Stomach smooth muscle (tissue), 2 donors: ENCODE results near the gene AGPAT2.
A peak's percentile ranks its signal among the peaks of the same experiment; 100 is the strongest.

Experiments used
- H3K27ac ChIP-seq: one replicate; pipeline ENCODE4 v1.7.0; 2013; ENCODE audit warnings: mild to moderate bottlenecking, low read length, inconsistent platforms
- H3K27me3 ChIP-seq, 2 donors: one replicate each; pipeline ENCODE4 v1.7.0; 2013; ENCODE audit warnings: low read length in 2 of 2; ENCODE audit not compliant: insufficient read depth in 2 of 2, control insufficient read depth in 1 of 2
- H3K36me3 ChIP-seq, 2 donors: one replicate each; pipeline ENCODE4 v1.7.0; 2013; ENCODE audit warnings: low read length in 2 of 2; ENCODE audit not compliant: control insufficient read depth in 2 of 2, insufficient read depth in 2 of 2
- H3K4me1 ChIP-seq: one replicate; pipeline ENCODE4 v1.7.0; 2013; ENCODE audit warnings: low read length; ENCODE audit not compliant: control insufficient read depth, insufficient read depth
- H3K4me3 ChIP-seq, 2 donors: one replicate each; pipeline ENCODE4 v1.7.0; 2013; ENCODE audit warnings: low read length in 2 of 2
- H3K9ac ChIP-seq, 2 donors: one replicate each; pipeline ENCODE4 v1.7.0; 2013; ENCODE audit warnings: low read length in 2 of 2, mild to moderate bottlenecking in 1 of 2
- H3K9me3 ChIP-seq, 2 donors: one replicate each; pipeline ENCODE4 v1.7.0; 2013; ENCODE audit warnings: low read length in 2 of 2; ENCODE audit not compliant: control insufficient read depth in 2 of 2
- donor health status: healthy.
- donor health status: Pancreatic carcinoma.

Gene AGPAT2

DNA sequence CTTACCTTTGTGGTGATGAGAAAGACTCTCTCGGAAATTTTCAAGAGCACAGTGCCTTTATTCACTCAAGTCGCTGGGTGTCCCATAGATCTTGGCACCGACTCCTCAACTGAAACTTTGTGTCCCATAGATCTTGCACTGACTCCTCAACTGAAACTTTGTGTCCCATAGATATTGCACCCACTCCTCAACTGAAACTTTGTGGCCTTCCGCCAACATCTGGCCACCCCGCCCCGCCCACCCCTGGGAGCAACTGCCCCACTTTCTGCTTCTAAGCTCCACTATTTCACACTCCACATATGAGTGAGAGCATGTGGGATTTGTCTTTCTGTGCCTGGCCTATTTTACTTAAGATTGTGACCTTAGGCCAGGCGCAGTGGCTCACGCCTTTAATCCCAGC, 37.2 kb downstream of the AGPAT2 start:
- Histone ChIP-seq H3K9ac (no peak overlapping the region), H3K27me3 (peaks cover 7 to 18% of the 10 kb centered on the region in 2 donors), H3K9me3 (no peaks in the 10 kb centered on the region), H3K36me3 (no peaks in the 10 kb centered on the region), H3K4me3 (no peak overlapping the region), H3K4me1 (peaks cover 8% of the 10 kb centered on the region), H3K27ac (no peak overlapping the region)

DNA sequence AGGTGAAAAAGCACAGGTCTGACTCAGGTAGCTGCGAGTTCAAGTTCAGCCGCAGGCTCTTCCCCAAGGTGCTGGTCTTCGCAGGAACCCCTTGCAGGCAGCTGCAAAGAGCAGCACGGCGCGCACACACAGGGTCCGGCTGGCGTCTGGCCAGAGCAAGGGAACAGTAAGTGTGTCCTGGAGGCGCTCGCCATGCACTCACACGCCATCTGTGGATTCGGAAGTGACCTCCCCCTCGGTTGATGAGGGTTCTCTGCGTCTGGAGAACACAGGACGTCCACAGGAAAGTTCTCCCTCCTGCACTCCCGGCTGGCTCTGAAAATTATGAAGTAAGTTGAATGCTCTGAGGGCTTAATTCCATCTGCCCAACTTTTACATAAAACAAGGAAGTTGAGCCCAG, 38.5 kb downstream of the AGPAT2 start:
- no peaks in the 10 kb centered on the region for H3K36me3 ChIP-seq
- peaks cover 6% of the 10 kb centered on the region for H3K4me1 ChIP-seq
- H3K4me3 ChIP-seq: no peak overlapping the region
- no peak overlapping the region for H3K9ac ChIP-seq
- peaks cover 20 to 30% of the 10 kb centered on the region in 2 donors for H3K27me3 ChIP-seq
- no peak overlapping the region for H3K27ac ChIP-seq
- H3K9me3 ChIP-seq: no peaks in the 10 kb centered on the region

DNA sequence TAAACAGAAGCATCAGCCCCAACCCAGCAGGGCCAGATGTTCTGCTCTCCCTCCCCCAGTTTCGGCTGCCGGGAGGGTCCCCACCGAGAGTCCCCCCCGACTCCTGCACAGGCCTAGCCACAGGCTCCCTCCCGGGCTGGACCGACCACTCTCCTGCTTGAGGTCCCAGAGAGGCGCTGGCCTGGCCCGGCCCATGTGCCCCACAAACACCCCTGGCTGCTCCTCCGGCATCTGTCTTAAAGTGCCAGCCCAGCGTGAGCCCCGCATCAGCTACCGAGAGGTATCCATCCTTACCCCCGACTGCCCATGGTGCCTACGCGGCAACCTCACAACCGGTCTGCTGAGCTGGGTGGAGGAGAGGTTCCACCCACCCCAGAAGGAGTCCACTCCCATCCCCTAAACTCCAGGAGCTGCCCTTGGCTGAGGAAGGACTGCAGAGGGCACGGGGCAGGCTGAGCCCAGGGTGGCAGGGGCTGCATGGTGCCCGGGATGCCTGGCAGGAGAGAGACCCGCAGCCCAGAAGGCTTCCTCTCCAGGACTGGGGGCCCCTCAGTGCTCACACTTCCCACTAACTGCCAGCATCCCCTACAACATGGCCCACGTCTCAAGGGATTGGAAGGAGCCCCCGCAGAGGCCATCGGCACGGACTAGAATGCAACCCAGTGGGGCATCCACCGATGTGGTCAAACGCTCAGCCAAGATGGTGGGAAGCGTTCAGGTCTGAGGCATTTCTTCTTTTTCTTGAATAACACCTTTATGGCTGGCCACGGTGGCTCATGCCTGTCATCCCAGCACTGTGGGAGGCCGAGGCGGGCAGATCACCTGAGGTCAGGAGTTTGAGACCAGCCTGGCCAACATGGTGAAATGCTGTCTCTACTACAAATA, 40.2 kb downstream of the AGPAT2 start:
- Histone ChIP-seq H3K9me3 (no peaks in the 10 kb centered on the region), H3K27ac (no peak overlapping the region), H3K36me3 (no peaks in the 10 kb centered on the region), H3K4me3 (peak overlapping the region in 1 of 2 donors; percentile 35), H3K27me3 (peaks cover 27 to 38% of the 10 kb centered on the region in 2 donors), H3K9ac (peak overlapping the region in 1 of 2 donors; percentile 9), H3K4me1 (peaks cover 6% of the 10 kb centered on the region)

DNA sequence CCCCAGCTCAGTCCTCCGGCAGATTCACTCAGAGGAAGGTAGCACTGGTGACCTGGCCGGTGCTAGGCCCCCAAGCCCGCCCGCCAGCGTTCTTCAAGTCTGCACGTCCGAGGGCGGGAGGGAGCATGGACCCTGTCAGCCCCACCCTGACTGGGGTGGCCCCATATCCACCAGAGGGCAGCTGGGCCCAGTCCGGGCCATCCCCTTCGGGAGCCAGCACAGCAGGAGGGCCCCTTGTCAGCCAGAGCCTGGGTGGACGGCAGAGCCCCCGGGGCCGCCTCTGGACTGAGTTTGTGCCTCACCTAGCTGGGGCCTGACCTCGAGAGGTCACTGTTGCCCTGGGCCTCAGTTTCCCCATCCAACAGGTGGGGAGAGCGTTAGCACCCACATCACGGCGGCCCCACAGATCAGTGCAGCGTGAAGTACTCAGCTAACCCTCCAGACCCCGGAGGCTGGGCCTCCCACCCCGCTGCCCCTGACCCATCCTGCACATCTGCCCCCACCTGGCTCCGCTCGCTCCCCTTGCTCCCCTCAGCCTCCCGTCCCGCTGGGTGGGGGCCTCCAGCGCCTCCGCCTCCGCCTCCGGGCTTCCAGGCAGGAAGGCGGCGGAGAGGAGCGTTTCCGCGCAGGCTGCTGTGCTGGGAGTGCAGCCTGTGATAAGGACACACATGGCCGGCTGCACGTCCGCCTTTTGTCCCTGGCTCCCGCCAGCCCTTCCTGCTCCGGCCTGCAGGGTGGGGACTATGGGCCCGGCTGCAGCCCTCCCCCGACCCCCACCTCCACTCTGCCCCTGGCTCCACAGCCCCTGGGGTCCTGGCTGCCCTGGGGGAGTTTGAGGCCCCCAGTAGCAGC, 41.1 kb downstream of the AGPAT2 start:
- Histone ChIP-seq H3K36me3 (no peaks in the 10 kb centered on the region), H3K4me3 (peak overlapping the region in 1 of 2 donors; percentile 35)

DNA sequence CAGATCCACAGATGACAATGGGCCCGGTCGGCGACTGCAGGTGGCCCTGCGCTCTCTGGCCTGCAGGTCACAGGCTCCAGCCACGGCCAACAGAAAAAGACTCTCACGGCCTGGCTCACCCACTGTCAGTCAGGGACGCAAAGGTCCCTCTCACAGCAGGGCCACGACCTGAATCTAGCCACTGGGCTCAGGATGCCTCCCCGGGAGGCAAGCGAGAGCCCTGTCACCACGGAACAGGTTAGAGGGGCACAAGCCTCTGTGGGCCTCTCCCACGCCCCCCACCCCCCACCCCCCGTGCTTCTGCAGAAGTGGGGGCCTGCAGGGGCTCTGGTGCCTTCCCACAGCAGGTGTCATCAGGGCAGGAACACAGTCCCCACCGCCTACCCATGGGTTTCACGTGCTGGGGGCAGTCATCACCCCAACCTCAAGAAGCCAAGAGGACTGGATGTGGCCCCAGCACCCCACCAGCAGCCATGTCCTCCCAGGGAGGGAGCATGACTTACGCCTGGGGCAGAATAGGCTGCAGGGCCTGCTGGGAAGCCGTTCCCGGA, 41.8 kb downstream of the AGPAT2 start:
- Histone ChIP-seq H3K27ac (no peak overlapping the region), H3K9me3 (no peaks in the 10 kb centered on the region), H3K4me1 (peaks cover 6% of the 10 kb centered on the region), H3K4me3 (no peak overlapping the region), H3K9ac (no peak overlapping the region), H3K36me3 (no peaks in the 10 kb centered on the region), H3K27me3 (peaks cover 30 to 38% of the 10 kb centered on the region in 2 donors)

More for the DNA sequence above, 41.1 kb downstream of the AGPAT2 start:
- Histone ChIP-seq H3K4me1 (peaks cover 6% of the 10 kb centered on the region), H3K27me3 (peaks cover 27 to 38% of the 10 kb centered on the region in 2 donors), H3K9ac (peak overlapping the region in 1 of 2 donors; percentile 9), H3K9me3 (no peaks in the 10 kb centered on the region), H3K27ac (no peak overlapping the region)

DNA sequence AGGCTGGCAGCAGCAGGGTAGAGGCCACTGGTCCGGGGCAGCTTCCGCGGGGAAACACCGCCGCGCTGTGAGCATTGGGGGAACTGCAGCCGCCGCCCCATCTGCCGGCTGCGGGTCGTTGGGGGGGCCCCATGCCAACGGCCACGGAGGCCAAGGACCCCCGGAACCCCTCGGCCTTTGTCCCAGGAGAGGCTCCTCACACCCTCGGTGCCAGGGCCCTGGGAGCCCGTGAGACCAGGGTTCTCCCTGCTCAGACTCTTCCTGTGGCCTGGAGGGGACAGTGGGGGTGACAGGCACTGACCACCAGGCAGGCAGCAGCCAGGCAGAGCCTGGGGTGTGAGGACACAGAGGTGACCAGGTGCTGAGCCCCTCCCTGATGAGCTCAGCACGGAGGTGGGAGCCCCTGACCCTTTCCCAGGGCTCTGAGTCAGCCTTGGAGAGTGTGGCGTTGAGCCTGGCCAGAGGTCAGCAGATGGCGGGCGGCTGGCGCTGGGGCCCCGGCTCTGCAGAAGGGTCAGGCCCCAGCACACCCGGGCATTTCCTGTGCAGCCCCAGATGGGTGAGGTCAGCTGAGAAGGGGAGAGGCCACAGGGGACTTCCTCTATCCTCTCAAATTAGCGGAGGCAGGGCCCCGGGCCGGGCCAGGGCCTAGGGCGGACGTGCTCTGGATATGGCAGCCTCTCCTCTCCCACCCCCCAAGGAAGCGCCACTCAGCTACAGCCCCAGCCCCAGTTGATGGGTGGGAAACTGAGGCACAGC, 42.5 kb downstream of the AGPAT2 start:
- Histone ChIP-seq H3K36me3 (no peaks in the 10 kb centered on the region), H3K27me3 (peaks cover 30 to 38% of the 10 kb centered on the region in 2 donors), H3K4me1 (peaks cover 7% of the 10 kb centered on the region), H3K4me3 (no peak overlapping the region), H3K27ac (no peak overlapping the region), H3K9ac (peak overlapping the region in 1 of 2 donors; percentile 27), H3K9me3 (no peaks in the 10 kb centered on the region)

DNA sequence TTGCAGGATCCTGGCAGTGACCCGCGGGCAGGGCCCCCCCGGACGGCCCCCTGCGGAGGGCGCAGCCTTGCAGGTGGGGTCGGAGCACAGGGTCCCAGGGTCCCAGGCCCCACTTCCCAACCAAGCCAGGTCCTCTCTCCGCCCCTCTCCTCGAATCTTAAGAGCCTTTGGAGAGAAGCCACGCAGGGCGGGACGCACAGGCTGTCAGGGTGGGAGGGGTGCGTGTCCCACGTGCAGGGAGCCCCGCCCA, 43.0 kb downstream of the AGPAT2 start:
- Histone ChIP-seq H3K9me3 (no peaks in the 10 kb centered on the region), H3K36me3 (no peaks in the 10 kb centered on the region), H3K4me3 (peak overlapping the region in 1 of 2 donors; percentile 40), H3K9ac (no peak overlapping the region), H3K27ac (no peak overlapping the region), H3K4me1 (peaks cover 7% of the 10 kb centered on the region), H3K27me3 (peaks cover 30 to 38% of the 10 kb centered on the region in 2 donors)

DNA sequence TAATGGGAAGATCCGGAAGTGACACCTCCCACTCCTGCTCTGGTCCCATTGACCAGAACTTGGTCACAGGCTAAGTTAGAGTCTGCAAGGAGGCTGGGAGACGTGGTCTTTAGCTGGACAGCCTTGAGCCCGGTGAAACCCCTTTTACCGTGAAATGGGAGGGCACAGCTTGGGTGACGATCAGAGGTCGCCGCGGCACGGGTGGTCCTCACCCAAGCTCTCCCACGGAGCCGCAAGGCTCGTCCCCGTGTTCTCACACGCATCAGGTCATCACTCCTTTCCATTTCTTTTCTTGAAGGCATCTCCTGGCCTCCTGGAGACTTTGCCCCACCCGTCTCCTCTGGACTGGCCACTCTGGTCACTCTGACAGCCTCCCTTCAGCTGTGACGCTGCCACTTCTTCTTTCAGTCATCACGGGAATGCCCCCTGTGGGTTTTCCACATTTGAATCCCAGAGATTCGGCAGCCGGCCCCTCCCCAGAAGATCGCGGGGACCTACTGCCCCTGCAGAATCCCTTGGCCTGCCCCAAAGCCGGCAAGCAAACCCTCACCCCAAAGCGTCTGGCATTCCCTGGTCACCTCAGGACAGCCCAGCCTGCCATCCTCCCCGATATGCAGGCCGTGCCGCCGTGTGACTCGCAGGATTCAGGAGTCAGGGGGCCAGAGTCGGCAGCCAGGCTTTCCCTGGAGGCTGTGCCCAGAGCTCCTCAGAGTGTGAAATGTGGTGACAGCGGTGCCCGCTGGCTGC, 43.5 kb downstream of the AGPAT2 start:
- peaks cover 7% of the 10 kb centered on the region for H3K4me1 ChIP-seq
- peak overlapping the region in 1 of 2 donors; percentile 40 for H3K4me3 ChIP-seq
- H3K27ac ChIP-seq: no peak overlapping the region
- no peak overlapping the region for H3K9ac ChIP-seq
- H3K36me3 ChIP-seq: no peaks in the 10 kb centered on the region
- peaks cover 30 to 38% of the 10 kb centered on the region in 2 donors for H3K27me3 ChIP-seq
- H3K9me3 ChIP-seq: no peaks in the 10 kb centered on the region

DNA sequence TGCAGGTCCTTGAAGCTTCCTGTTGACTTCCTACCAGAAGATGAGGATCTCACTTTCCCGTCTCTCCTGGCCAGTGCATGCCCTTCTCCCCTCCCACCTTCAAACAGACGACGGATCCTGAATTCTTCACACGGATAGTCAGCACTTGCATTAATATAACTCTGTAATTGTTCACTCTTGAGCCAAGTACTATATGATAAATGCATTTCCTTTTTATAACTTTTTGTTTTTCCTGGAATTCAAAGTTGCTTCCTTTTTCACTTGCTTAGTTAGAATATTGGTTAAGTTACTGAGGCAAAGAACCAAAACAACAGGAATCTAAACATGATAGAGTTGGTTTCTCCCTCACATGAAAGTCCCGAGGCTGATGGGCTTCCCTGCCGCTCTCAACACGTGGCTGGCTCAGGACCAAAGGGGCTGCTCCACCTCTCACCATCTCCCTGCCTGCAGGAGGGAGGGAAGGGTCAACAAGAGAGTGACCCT, 44.8 kb downstream of the AGPAT2 start:
- Histone ChIP-seq H3K4me1 (peaks cover 7% of the 10 kb centered on the region), H3K9ac (no peak overlapping the region), H3K9me3 (no peaks in the 10 kb centered on the region), H3K27me3 (peaks cover 30 to 38% of the 10 kb centered on the region in 2 donors), H3K36me3 (no peaks in the 10 kb centered on the region), H3K4me3 (no peak overlapping the region), H3K27ac (no peak overlapping the region)
